H9 (cell line): ENCODE results near the gene ATF4. TPM values are rescaled to one million over a fixed set of nuclear protein-coding genes. Genes with fewer than 3 reads are reported as not detected.

Experiments
- DNase-seq: peaks from one replicate; pipeline ENCODE4 v3.0.0-alpha.2; 2017
- H2AFZ ChIP-seq: one replicate; pipeline ENCODE4 v1.6.1; 2013; ENCODE audit warnings: mild to moderate bottlenecking, low read length, control low read depth, moderate library complexity
- H2AK5ac ChIP-seq: 2 replicates; pipeline ENCODE4 v1.6.1; 2013; ENCODE audit warnings: low read length, control low read depth, mixed read lengths; ENCODE audit not compliant: insufficient read length
- H2BK120ac ChIP-seq: one replicate; pipeline ENCODE4 v1.6.1; 2013; ENCODE audit warnings: low read depth, mild to moderate bottlenecking, low read length, control low read depth, inconsistent platforms; ENCODE audit not compliant: poor library complexity, severe bottlenecking
- H2BK12ac ChIP-seq: 2 replicates; pipeline ENCODE4 v1.6.1; 2013; ENCODE audit warnings: low read length, control low read depth, mixed read lengths, low read depth; ENCODE audit not compliant: insufficient read length
- H2BK15ac ChIP-seq: 2 replicates; pipeline ENCODE4 v1.6.1; 2013; ENCODE audit warnings: low read depth, low read length, control low read depth
- H2BK20ac ChIP-seq: one replicate; pipeline ENCODE4 v1.6.1; 2013; ENCODE audit warnings: low read depth, mild to moderate bottlenecking, low read length, control low read depth, inconsistent platforms; ENCODE audit not compliant: poor library complexity, severe bottlenecking
- H2BK5ac ChIP-seq: 2 replicates; pipeline ENCODE4 v1.6.1; 2013; ENCODE audit warnings: low read length, control low read depth, mixed read lengths; ENCODE audit not compliant: insufficient read length
- H3K14ac ChIP-seq: 2 replicates; pipeline ENCODE4 v1.6.1; 2013; ENCODE audit warnings: low read length, control low read depth; ENCODE audit not compliant: insufficient read depth
- H3K18ac ChIP-seq: 2 replicates; pipeline ENCODE4 v1.6.1; 2013; ENCODE audit warnings: low read depth, mild to moderate bottlenecking, mixed read lengths, low read length, control low read depth; ENCODE audit not compliant: insufficient read length
- H3K23ac ChIP-seq: 2 replicates; pipeline ENCODE4 v1.6.1; 2013; ENCODE audit warnings: low read length, control low read depth, mixed read lengths, low read depth; ENCODE audit not compliant: insufficient read length
- H3K23me2 ChIP-seq: 2 replicates; pipeline ENCODE4 v1.6.1; 2013; ENCODE audit warnings: low read depth, mild to moderate bottlenecking, mixed read lengths, low read length, control low read depth; ENCODE audit not compliant: insufficient read length, poor library complexity, severe bottlenecking
- H3K27ac ChIP-seq: 2 replicates; pipeline ENCODE4 v1.5.1; 2013; ENCODE audit warnings: low read length, control low read depth, mixed read lengths, low read depth; ENCODE audit not compliant: insufficient read length
- H3K27me3 ChIP-seq: 2 replicates; pipeline ENCODE4 v1.6.1; 2013; ENCODE audit warnings: low read length, control low read depth, inconsistent platforms; ENCODE audit not compliant: insufficient read depth
- H3K4ac ChIP-seq: 2 replicates; pipeline ENCODE4 v1.6.1; 2013; ENCODE audit warnings: low read depth, mild to moderate bottlenecking, control low read depth, inconsistent platforms, low read length, moderate library complexity
- H3K4me1 ChIP-seq: 2 replicates; pipeline ENCODE4 v1.6.1; 2013; ENCODE audit warnings: low read length, control low read depth, inconsistent platforms; ENCODE audit not compliant: insufficient read depth
- H3K4me2 ChIP-seq: 2 replicates; pipeline ENCODE4 v1.6.1; 2013; ENCODE audit warnings: low read length, control low read depth, mixed read lengths; ENCODE audit not compliant: insufficient read length, insufficient read depth
- H3K56ac ChIP-seq: 2 replicates; pipeline ENCODE4 v1.6.1; 2013; ENCODE audit warnings: low read depth, mild to moderate bottlenecking, mixed read lengths, low read length, control low read depth; ENCODE audit not compliant: insufficient read length
- H3K79me1 ChIP-seq: 2 replicates; pipeline ENCODE4 v1.6.1; 2013; ENCODE audit warnings: low read depth, mild to moderate bottlenecking, moderate library complexity, low read length, control low read depth, inconsistent platforms; ENCODE audit not compliant: insufficient read depth, poor library complexity, severe bottlenecking
- H3K79me2 ChIP-seq: 2 replicates; pipeline ENCODE4 v1.6.1; 2013; ENCODE audit warnings: low read length, control low read depth, inconsistent platforms; ENCODE audit not compliant: insufficient read depth
- H3K9ac ChIP-seq: 2 replicates; pipeline ENCODE4 v1.6.1; 2013; ENCODE audit warnings: low read length, control low read depth, mixed read lengths; ENCODE audit not compliant: insufficient read length; ENCODE audit errors: extremely low read depth
- H3K9me3 ChIP-seq: one replicate; pipeline ENCODE4 v1.6.1; 2013; ENCODE audit warnings: low read depth, low read length, inconsistent platforms; ENCODE audit not compliant: control insufficient read depth
- H3T11ph ChIP-seq: one replicate; pipeline ENCODE4 v1.6.1; 2013; ENCODE audit warnings: mild to moderate bottlenecking, low read length, control low read depth, inconsistent platforms
- H4K20me1 ChIP-seq: one replicate; pipeline ENCODE4 v1.6.1; 2013; ENCODE audit not compliant: control insufficient read depth, insufficient read length, insufficient read depth
- H4K5ac ChIP-seq: 2 replicates; pipeline ENCODE4 v1.6.1; 2013; ENCODE audit warnings: low read depth, mild to moderate bottlenecking, mixed read lengths, low read length, control low read depth; ENCODE audit not compliant: insufficient read length
- H4K8ac ChIP-seq: replicated peaks from 2 replicates; pipeline ENCODE4 v1.6.1; 2013; ENCODE audit warnings: low read length, control low read depth, mixed read lengths, low read depth; ENCODE audit not compliant: insufficient read length
- H4K91ac ChIP-seq: 2 replicates; pipeline ENCODE4 v1.6.1; 2013; ENCODE audit warnings: low read depth, mild to moderate bottlenecking, moderate library complexity, mixed read lengths, low read length, control low read depth; ENCODE audit not compliant: insufficient read length
- H3K27ac Mint-ChIP-seq, 3 experiments: 2 replicates in 2 of 3; 3 replicates in 1 of 3; pipeline ENCODE4 v1.8.0; 2020 to 2021; ENCODE audit warnings: mixed read lengths in 3 of 3, mild to moderate bottlenecking in 1 of 3, moderate library complexity in 1 of 3
- H3K27me3 Mint-ChIP-seq: 2 replicates; pipeline ENCODE4 v1.8.0; 2021; ENCODE audit warnings: low read depth, mild to moderate bottlenecking, moderate library complexity, mixed read lengths
- H3K36me3 Mint-ChIP-seq, 3 experiments: 2 replicates in 2 of 3; 3 replicates in 1 of 3; pipeline ENCODE4 v1.8.0; 2020 to 2021; ENCODE audit warnings: low read depth in 3 of 3, mixed read lengths in 3 of 3; ENCODE audit not compliant: insufficient read depth in 1 of 3
- H3K4me1 Mint-ChIP-seq, 2 experiments: 2 replicates each; pipeline ENCODE4 v1.8.0; 2020; ENCODE audit warnings: mixed read lengths in 2 of 2
- H3K4me3 Mint-ChIP-seq, 2 experiments: 2 replicates in 1 of 2; 3 replicates in 1 of 2; pipeline ENCODE4 v1.8.0; 2020 to 2021; ENCODE audit warnings: mild to moderate bottlenecking in 2 of 2, mixed read lengths in 2 of 2, moderate library complexity in 1 of 2
- H3K9me3 Mint-ChIP-seq, 2 experiments: 2 replicates in 1 of 2; 3 replicates in 1 of 2; pipeline ENCODE4 v1.8.0; 2020; ENCODE audit warnings: mild to moderate bottlenecking in 2 of 2, mixed read lengths in 2 of 2, moderate library complexity in 1 of 2
- CTCF ChIP-seq: fragments of 200-600 bp; sonication (generic); conservative IDR thresholded peaks from 3 replicates; pipeline ENCODE4 v1.8.0; 2021; ENCODE audit warnings: antibody characterized with exemption, mild to moderate bottlenecking
- WGBS: extraction: QIAGEN DNeasy Blood & Tissue Kit; methylation state at CpG from one replicate; pipeline ENCODE4 v1.1.7; 2013; ENCODE audit warnings: missing lambda C conversion rate, low lambda C conversion rate, mixed read lengths; ENCODE audit not compliant: insufficient read length; ENCODE audit errors: extremely low coverage; 5-methylcytosine and 5-hydroxymethylcytosine counted together
- total RNA-seq: library from RNA; stranded (reverse); gene quantifications from 2 replicates; pipeline ENCODE4 v1.2.1, GENCODE V29; 2021

ATF4 gene
- total RNA-seq, 1 experiment from 2014 or later = 455 TPM

DNA sequence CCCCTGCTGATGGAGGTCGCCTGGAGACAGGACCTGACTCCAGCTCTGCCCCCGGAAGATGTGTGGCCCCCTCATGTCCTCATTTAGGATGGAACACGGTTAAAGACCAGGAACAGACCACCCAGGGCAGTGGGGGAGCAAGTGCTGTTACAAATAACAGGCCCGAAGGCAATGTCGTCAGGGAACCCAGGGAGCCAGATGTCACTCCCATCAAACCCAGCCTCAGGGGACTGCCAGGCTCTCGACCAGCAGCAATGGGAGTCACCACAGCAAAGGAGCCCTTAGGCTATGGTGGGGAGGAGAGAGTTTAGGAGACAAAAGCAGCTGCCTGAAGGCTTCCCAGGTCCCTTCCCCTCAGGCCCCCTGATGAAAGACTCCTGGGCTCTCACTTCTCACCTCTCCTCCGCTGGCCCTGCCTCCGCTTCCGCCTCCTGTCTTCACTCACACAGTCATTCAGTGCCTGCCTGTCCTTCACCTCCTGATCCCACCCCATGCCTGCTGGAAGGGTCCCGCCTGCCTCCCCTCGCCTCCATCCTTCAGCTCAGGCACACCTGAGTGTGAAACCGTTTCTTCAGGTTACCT is 7.8 kb downstream of the ATF4 start:
- Histone ChIP-seq H2BK120ac (no peak overlapping the region), H3K23ac (no peak overlapping the region), H2BK12ac (no peak overlapping the region), H2BK5ac (no peak overlapping the region), H4K20me1 (no peaks in the 10 kb centered on the region), H3K14ac (no peak overlapping the region), H3T11ph (no peak overlapping the region), H4K8ac (no peak overlapping the region), H3K27me3 (no peaks in the 10 kb centered on the region), H3K23me2 (peaks cover 6% of the 10 kb centered on the region), H3K9me3 (no peaks in the 10 kb centered on the region), H2BK20ac (no peak overlapping the region), H3K4ac (no peak overlapping the region), H2AK5ac (no peak overlapping the region), H4K5ac (no peak overlapping the region), H3K4me2 (no peak overlapping the region), H3K4me1 (peaks cover 3% of the 10 kb centered on the region; the same call in 1 of the 2 replicates), H4K91ac (no peak overlapping the region), H3K79me2 (peaks cover 2% of the 10 kb centered on the region; the same call in 1 of the 2 replicates), H2BK15ac (no peak overlapping the region), H3K79me1 (no peaks in the 10 kb centered on the region), H2AFZ (no peak overlapping the region), H3K9ac (no peak overlapping the region), H3K18ac (no peak overlapping the region), H3K56ac (no peak overlapping the region), H3K27ac (no peak overlapping the region)
- no peak for TF ChIP-seq CTCF
- H3K27me3 Mint-ChIP-seq = no peaks in the 10 kb centered on the region
- H3K36me3 Mint-ChIP-seq = peaks cover 11 to 60% (median 49%) of the 10 kb centered on the region in 3 experiments
- H3K27ac Mint-ChIP-seq = peak overlapping the region in 1 of 3 experiments; percentile 44; a peak in 1 of 7 replicates
- no peak for DNase-seq
- H3K4me1 Mint-ChIP-seq = peaks cover 37 to 46% of the 10 kb centered on the region in 2 experiments
- no peak overlapping the region; a peak in 1 of 5 replicates for H3K4me3 Mint-ChIP-seq
- no peaks in the 10 kb centered on the region; a peak in 1 of 5 replicates for H3K9me3 Mint-ChIP-seq
- no CpG with 5 or more reads among the region's 12 CpGs for WGBS
